Stomach (tissue), 4 donors: ENCODE data around the gene NFIX.

Experiments
- EP300 ChIP-seq: sonication (generic); formaldehyde crosslinking; IDR thresholded peaks from one replicate; pipeline ENCODE4 v1.6.1; 2017; ENCODE audit warnings: antibody characterized with exemption
- POLR2A ChIP-seq, 4 donors: fragments of 450-650 bp; IDR thresholded peaks; one replicate each; pipeline ENCODE4 v1.6.1; 2016; ENCODE audit warnings: antibody characterized with exemption in 4 of 4, control low read depth in 2 of 4, mild to moderate bottlenecking in 1 of 4, moderate library complexity in 1 of 4
- POLR2AphosphoS5 ChIP-seq, 3 donors: sonication (generic); formaldehyde crosslinking; IDR thresholded peaks; one replicate each; pipeline ENCODE4 v1.6.1; 2016; ENCODE audit warnings: antibody characterized with exemption in 3 of 3
- TF ChIP-seq, protein P1 (sequence below), 7 experiments: fragments of 450-650 bp in 4 of 7; fragments of 200-600 bp in 3 of 7; sonication (generic) in 3 of 7; IDR thresholded peaks; one replicate each; pipeline ENCODE4 v1.5.1; 2016 to 2019; ENCODE audit warnings: antibody characterized with exemption in 7 of 7, control low read depth in 2 of 7, mild to moderate bottlenecking in 1 of 7

DNA sequence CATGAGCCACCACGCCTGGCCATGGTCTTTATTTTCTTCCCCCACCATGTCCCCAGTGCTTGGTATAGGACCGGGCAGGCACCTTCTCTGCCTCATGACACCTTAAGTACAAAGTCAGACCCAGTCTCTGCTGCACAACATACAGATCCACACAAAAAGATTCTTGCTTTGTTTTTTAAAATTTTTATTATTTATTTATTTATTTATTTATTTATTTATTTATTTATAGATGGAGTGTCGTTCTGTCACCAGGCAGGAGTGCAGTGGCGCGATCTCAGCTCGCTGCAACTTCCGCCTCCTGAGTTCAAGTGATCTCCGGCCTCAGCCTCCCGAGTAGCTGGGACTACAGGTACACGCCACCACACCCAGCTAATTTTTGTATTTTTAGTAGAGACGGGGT lies 2.5 kb upstream of the NFIX start:
- TF ChIP-seq, protein P1, sequence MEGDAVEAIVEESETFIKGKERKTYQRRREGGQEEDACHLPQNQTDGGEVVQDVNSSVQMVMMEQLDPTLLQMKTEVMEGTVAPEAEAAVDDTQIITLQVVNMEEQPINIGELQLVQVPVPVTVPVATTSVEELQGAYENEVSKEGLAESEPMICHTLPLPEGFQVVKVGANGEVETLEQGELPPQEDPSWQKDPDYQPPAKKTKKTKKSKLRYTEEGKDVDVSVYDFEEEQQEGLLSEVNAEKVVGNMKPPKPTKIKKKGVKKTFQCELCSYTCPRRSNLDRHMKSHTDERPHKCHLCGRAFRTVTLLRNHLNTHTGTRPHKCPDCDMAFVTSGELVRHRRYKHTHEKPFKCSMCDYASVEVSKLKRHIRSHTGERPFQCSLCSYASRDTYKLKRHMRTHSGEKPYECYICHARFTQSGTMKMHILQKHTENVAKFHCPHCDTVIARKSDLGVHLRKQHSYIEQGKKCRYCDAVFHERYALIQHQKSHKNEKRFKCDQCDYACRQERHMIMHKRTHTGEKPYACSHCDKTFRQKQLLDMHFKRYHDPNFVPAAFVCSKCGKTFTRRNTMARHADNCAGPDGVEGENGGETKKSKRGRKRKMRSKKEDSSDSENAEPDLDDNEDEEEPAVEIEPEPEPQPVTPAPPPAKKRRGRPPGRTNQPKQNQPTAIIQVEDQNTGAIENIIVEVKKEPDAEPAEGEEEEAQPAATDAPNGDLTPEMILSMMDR (IDR thresholded peaks at IDR 0.05), result no peak
- TF ChIP-seq POLR2AphosphoS5 (IDR thresholded peaks at IDR 0.05), result no peak
- no peak for TF ChIP-seq POLR2A (IDR thresholded peaks at IDR 0.05)
- no peak for TF ChIP-seq EP300
